ENCODE measurements around the gene SMG6.
"Not testable (repeated sequence)": the region's sequence is repeated elsewhere in the genome, so short reads cannot be mapped to it uniquely, and the experiment has no call there.

Gene SMG6

DNA sequence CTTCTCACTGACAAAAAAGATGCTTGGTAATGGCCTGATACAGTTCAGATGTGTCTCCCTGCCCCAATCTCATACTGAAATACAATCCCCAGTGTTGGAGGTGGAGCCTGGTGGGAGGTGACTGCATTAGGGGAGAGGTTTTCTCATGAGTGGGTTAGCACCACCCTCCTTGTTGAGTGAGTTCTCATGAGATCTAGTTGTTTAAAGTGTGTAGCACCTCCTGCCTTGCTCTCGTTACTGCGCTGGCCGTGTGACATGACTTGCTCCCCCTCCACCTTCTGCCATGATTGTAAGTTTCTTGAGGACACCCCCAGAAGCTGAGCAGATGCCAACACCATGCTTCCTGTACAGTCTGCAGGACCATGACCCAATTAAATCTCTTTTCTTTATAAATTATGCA is 27.7 kb upstream of the SMG6 start:
- no peaks in the 10 kb centered on the region for H3K9me3 Mint-ChIP-seq
- DNase-seq, result no peak
- H3K27ac Mint-ChIP-seq, result no peak overlapping the region
- no peak for ATAC-seq (replicated peaks)
- H3K4me3 Mint-ChIP-seq, result no peak overlapping the region
- no peaks in the 10 kb centered on the region for H3K27me3 Mint-ChIP-seq
- peaks cover 10 to 19% of the 10 kb centered on the region in 2 donors for H3K4me1 Mint-ChIP-seq (ENCODE audit: low read depth in 2 of 2)
- H3K36me3 Mint-ChIP-seq (ENCODE audit: insufficient read depth), result peaks cover 45% of the 10 kb centered on the region

DNA sequence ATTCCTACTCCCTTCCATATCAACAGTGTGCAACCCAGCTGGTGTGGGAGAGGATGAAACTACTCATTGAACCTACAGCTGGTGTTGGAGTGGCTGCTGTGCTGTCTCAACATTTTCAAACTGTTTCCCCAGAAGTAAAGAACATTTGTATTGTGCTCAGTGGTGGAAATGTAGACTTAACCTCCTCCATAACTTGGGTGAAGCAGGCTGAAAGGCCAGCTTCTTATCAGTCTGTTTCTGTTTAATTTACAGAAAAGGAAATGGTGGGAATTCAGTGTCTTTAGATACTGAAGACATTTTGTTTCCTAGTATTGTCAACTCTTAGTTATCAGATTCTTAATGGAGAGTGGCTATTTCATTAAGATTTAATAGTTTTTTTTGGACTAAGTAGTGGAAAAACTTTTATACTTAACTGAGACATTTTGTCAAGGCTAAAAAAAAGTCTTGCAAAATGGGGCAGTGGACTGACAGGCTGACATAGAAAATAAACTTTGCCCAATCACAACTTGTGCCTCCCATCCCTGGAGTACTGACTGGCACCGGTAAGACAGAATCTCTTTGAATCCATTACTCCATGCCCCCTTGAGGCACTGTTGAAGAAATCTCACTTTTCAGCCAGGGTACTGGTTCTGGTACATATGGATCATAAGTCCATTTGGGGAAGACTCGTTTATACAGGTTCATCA is 20.2 kb upstream of the SMG6 start:
- Mint-ChIP-seq H3K4me3 (no peak overlapping the region), H3K4me1 (ENCODE audit: low read depth in 2 of 2) (no peaks in the 10 kb centered on the region), H3K36me3 (ENCODE audit: insufficient read depth) (peaks cover 62% of the 10 kb centered on the region), H3K9me3 (no peaks in the 10 kb centered on the region), H3K27ac (no peak overlapping the region), H3K27me3 (no peaks in the 10 kb centered on the region)
- DNase-seq (no peak), ATAC-seq (replicated peaks) (no peak)

DNA sequence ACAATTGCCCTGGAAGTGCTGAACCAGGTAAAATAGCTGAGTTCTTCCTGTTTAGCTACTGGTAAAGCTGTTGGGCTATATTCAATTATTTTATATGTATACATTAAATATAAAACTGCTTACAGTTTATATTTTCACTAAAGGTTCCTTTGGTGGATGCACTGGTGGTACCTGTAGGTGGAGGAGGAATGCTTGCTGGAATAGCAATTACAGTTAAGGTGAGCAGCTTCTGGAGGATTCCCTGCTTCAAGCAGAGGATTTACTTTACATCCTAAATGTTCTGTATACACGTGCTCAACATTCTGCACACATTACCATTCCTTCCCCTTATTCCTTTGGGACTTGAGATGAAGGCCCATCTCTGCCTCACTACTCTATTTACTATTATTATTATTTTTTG is 17.8 kb upstream of the SMG6 start:
- peaks cover 42% of the 10 kb centered on the region for H3K36me3 Mint-ChIP-seq (ENCODE audit: insufficient read depth)
- H3K9me3 Mint-ChIP-seq, result no peaks in the 10 kb centered on the region

DNA sequence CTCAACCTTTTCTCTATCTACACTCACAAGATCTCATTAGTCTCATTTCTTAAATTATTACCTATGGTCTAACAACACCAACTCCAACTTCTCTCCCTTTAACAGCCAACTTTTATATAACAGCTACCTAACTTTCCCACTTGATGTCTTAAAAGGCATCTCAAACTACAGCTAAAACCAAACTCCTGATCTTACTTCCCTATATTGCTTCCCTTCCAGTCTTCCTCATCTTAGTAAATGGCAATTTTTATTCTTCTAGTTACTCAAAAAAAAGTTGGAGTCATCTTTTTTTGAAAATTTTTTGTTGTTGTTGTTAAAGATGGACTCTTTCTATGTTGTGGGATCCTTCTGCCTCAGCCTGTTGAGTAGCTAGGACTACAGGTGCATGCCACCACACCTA is 15.5 kb upstream of the SMG6 start:
- DNase-seq (no peak), ATAC-seq (replicated peaks) (no peak)
- H3K27me3 Mint-ChIP-seq, result no peaks in the 10 kb centered on the region
- H3K4me3 Mint-ChIP-seq, result no peak overlapping the region
- H3K9me3 Mint-ChIP-seq, result no peaks in the 10 kb centered on the region
- peaks cover 23% of the 10 kb centered on the region for H3K36me3 Mint-ChIP-seq (ENCODE audit: insufficient read depth)
- H3K27ac Mint-ChIP-seq, result no peak overlapping the region
- no peaks in the 10 kb centered on the region for H3K4me1 Mint-ChIP-seq (ENCODE audit: low read depth in 2 of 2)

More for the DNA sequence above, 17.8 kb upstream of the SMG6 start:
- DNase-seq, result no peak
- H3K4me3 Mint-ChIP-seq, result no peak overlapping the region
- H3K4me1 Mint-ChIP-seq (ENCODE audit: low read depth in 2 of 2), result no peaks in the 10 kb centered on the region
- no peak overlapping the region for H3K27ac Mint-ChIP-seq
- H3K27me3 Mint-ChIP-seq, result no peaks in the 10 kb centered on the region
- ATAC-seq (replicated peaks), result no peak

DNA sequence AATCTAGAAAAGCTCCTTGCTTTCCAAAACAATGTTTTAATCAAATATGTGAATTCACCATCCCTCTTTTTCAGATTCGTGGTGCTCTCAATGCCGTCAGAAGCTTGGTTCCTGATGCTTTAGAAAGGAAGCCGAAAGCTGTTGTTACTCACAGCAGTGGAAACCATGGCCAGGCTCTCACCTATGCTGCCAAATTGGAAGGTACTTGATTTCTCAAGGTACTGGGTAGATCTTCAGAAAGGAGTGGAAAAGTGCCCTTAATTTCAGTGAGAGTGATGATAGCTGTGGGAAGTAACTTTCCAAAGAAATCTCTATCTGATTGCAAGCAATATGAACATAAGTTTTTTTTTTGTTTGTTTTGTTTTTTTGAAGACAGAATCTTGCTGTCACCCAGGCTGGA is 14.2 kb upstream of the SMG6 start:
- Mint-ChIP-seq H3K27me3 (no peaks in the 10 kb centered on the region), H3K9me3 (no peaks in the 10 kb centered on the region), H3K4me1 (ENCODE audit: low read depth in 2 of 2) (no peaks in the 10 kb centered on the region), H3K36me3 (ENCODE audit: insufficient read depth) (peaks cover 10% of the 10 kb centered on the region), H3K4me3 (no peak overlapping the region), H3K27ac (no peak overlapping the region)
- ATAC-seq (replicated peaks), result no peak
- DNase-seq, result no peak

DNA sequence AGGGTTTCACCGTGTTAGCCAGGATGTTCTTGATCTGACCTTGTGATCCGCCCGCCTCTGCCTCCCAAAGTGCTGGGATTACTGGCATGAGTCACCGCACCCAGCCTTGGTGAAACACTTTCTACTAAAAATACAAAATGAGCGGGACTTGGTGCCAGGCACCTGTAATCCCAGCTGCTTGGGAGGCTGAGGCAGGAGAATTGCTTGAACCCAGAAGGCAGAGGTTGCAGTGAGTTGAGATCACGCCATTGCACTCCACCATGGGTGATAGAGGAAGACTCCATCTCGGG is 13.3 kb upstream of the SMG6 start:
- H3K36me3 Mint-ChIP-seq (ENCODE audit: insufficient read depth); H3K9me3 Mint-ChIP-seq; H3K4me3 Mint-ChIP-seq; H3K27ac Mint-ChIP-seq; H3K4me1 Mint-ChIP-seq (ENCODE audit: low read depth in 2 of 2); ATAC-seq (replicated peaks); DNase-seq; H3K27me3 Mint-ChIP-seq: not testable (repeated sequence)

DNA sequence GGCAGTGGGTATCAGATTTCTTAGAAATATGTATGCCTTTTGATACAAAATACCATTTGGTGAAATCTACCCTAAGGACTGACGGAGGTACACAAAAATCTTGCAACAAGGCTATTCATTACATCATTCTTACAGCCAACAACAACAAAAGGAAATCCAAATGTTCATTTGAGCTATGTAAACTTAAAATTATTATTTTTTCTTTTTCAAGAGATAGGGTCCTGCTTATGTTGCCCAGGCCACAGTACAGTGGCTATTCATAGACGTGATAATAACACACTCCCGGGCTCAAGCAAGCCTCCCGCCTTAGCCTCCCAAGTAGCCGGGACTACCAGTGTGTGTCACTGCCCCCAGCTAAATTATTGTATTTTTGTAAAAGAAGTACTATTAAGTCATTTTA is 9.2 kb upstream of the SMG6 start:
- H3K27ac Mint-ChIP-seq, result no peak overlapping the region
- ATAC-seq (replicated peaks) (no peak), DNase-seq (no peak)
- no peaks in the 10 kb centered on the region for H3K27me3 Mint-ChIP-seq
- H3K9me3 Mint-ChIP-seq, result no peaks in the 10 kb centered on the region
- peaks cover 0 to 5% of the 10 kb centered on the region in 2 donors for H3K4me1 Mint-ChIP-seq (ENCODE audit: low read depth in 2 of 2)
- H3K36me3 Mint-ChIP-seq (ENCODE audit: insufficient read depth), result peaks cover 4% of the 10 kb centered on the region
- no peak overlapping the region for H3K4me3 Mint-ChIP-seq

DNA sequence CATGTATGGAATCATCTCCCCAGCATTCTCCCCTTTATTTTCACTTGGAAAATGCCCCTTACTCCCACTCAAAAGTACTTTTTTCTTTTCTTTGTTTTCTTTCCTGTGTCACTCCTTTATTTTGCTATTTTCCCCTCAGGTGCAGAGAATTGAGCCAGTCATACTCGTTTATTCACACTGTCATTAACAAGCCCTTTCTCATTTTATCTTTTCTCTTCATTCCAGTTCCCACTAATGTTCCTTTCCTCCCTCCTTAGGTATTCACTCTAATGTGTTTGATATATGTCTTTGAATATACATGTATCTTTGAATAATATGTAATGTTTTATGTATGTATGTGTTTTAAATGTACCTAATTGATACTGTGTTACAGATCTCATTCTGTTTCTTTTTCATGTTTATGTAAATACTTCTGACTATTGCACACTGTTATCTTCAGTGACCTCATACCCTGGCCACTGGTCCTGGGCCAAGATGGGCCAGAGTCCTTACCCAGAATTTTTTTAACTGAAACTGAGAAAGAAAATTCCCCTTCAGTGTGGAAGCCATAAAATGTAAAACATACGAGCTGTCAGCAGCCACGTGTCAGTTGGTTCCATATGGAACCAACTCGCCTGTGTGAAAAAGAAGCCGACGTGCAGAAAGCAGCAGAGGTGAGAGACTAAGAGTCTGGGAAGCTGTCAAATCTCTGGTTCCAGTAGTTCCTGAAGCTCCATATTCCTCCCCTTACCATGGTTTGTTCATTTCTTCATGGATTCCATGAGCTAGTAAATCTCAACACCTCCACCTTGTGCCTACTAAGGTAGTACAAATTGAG is 6.0 kb upstream of the SMG6 start:
- H3K4me3 Mint-ChIP-seq, result no peak overlapping the region
- no peak for DNase-seq
- H3K9me3 Mint-ChIP-seq, result no peaks in the 10 kb centered on the region
- peaks cover 7% of the 10 kb centered on the region for H3K36me3 Mint-ChIP-seq (ENCODE audit: insufficient read depth)
- no peak for ATAC-seq (replicated peaks)
- H3K27me3 Mint-ChIP-seq, result no peaks in the 10 kb centered on the region
- peaks cover 7 to 14% of the 10 kb centered on the region in 2 donors for H3K4me1 Mint-ChIP-seq (ENCODE audit: low read depth in 2 of 2)
- no peak overlapping the region for H3K27ac Mint-ChIP-seq

DNA sequence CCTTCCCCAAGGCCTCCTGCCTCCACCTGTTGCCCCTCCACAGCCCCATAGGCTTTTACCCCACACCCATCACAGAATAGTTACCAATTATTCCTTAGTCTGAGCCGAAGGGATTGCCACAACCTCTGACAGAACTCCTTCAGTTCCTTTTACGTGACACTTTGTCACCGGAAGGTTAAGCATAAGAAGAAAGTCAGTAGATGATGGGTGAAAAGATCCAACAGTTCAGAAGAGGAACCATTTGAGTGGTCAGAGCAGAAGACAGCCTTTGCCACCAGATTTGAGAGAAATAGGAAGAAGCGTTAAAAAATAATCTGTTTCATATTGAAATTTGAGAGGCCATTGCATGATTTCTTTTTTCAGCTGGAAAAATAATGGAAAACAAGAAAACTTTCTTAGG is 1.3 kb upstream of the SMG6 start:
- no peak for DNase-seq
- ATAC-seq (replicated peaks), result no peak
- H3K27ac Mint-ChIP-seq, result no peak overlapping the region
- H3K9me3 Mint-ChIP-seq, result no peaks in the 10 kb centered on the region
- no peaks in the 10 kb centered on the region for H3K27me3 Mint-ChIP-seq
- H3K36me3 Mint-ChIP-seq (ENCODE audit: insufficient read depth), result peaks cover 11% of the 10 kb centered on the region
- H3K4me1 Mint-ChIP-seq (ENCODE audit: low read depth in 2 of 2), result peaks cover 18 to 30% of the 10 kb centered on the region in 2 donors
- peak overlapping the region; percentile 51 to 85 for H3K4me3 Mint-ChIP-seq

DNA sequence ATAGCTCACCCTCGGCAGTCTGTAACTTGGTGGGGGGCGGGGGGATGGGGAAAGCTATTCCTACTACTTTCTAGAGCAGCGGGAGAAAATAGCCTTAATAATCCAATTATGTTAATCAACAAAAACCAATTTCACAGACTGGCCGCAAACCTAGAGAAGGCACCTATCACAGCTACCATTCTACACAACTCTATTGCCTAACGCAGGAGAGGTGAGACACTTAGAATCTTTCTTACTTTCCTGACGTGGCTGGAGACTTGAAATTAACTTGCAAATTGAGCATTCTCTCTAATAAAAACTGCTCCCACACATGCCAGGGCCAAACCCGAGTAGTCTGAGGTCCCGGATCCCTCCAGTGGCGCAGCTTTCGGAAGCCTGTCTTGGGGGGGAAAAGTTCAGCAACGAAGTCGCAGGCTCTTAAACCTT is 794 bp downstream of the SMG6 start:
- peak in 2 of 3 experiments; percentile 5 to 20 for DNase-seq
- Mint-ChIP-seq H3K36me3 (ENCODE audit: insufficient read depth) (peaks cover 25% of the 10 kb centered on the region), H3K9me3 (no peaks in the 10 kb centered on the region), H3K4me1 (ENCODE audit: low read depth in 2 of 2) (peaks cover 20 to 31% of the 10 kb centered on the region in 2 donors), H3K27ac (peak overlapping the region; percentile 85 to 88), H3K4me3 (peak overlapping the region; percentile 85 to 89), H3K27me3 (no peaks in the 10 kb centered on the region)
- peak; percentile 2 for ATAC-seq (replicated peaks)

DNA sequence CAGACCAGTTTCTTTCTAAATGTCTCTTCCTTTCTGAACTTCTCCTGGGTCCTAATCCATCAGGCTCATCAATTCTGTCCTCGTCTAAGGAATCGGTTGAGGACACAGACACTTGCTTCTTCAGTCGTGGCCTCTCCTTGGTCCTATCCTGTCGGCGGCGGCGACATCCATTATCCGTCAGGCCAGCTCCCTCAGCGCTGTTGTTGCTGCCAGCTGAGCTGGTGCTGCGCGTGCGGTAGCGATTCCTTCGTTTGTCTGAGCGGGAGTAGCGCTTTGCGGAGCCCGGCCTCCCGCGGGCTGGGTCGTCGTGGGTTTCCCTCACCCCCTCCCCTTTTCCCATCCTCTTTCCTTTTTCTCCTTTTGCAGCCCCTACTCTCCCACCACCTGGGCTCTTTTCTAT is 3.8 kb downstream of the SMG6 start:
- Mint-ChIP-seq H3K36me3 (ENCODE audit: insufficient read depth) (peaks cover 47% of the 10 kb centered on the region), H3K4me1 (ENCODE audit: low read depth in 2 of 2) (peaks cover 25 to 42% of the 10 kb centered on the region in 2 donors), H3K27ac (no peak overlapping the region), H3K4me3 (no peak overlapping the region), H3K27me3 (no peaks in the 10 kb centered on the region), H3K9me3 (no peaks in the 10 kb centered on the region)
- no peak for ATAC-seq (replicated peaks)
- DNase-seq, result no peak

DNA sequence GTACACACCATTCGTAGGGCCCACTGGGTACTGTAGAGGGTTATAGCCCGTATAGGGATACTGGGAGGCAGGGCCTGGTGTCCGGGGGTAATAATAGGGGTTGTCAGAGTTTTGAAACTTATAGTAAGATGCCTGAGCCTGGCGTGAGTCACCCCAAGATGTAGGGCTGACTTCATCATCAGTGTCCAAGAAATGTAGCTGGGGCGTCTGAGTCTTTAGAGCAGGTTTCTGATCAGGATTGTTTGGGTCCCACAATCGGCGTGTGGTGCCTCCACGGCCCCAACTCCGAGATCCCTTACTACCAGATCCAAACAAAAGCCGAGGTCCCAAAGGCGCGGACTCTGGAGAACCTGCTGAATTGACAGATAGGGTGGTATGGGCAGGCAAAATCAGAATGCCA is 4.4 kb downstream of the SMG6 start:
- Mint-ChIP-seq H3K27ac (no peak overlapping the region), H3K9me3 (no peaks in the 10 kb centered on the region), H3K4me1 (ENCODE audit: low read depth in 2 of 2) (peaks cover 25 to 42% of the 10 kb centered on the region in 2 donors), H3K36me3 (ENCODE audit: insufficient read depth) (peaks cover 47% of the 10 kb centered on the region), H3K4me3 (no peak overlapping the region), H3K27me3 (no peaks in the 10 kb centered on the region)
- no peak for DNase-seq
- no peak for ATAC-seq (replicated peaks)

DNA sequence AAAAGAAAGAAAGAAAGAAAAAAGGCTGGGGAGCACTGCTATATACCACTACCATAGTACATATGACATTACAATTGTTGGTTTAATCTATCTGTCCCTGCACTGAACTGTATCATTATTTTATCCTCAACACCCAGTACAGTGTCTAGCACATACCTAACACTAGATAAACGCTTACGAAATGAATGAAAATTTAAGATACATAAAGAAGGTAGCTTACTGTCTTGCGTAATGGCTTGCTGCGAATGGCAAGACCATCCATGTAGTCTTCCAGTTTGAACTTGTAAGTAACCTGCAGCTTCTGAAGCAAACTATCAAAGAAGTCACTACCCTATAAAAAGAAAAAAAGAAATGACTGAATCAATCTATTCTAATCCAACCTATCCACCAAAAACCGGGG is 6.6 kb downstream of the SMG6 start:
- H3K9me3 Mint-ChIP-seq, result no peaks in the 10 kb centered on the region
- H3K4me1 Mint-ChIP-seq (ENCODE audit: low read depth in 2 of 2), result peaks cover 26 to 36% of the 10 kb centered on the region in 2 donors
- H3K27ac Mint-ChIP-seq, result no peak overlapping the region
- no peak for ATAC-seq (replicated peaks)
- H3K4me3 Mint-ChIP-seq, result no peak overlapping the region
- DNase-seq, result no peak
- H3K36me3 Mint-ChIP-seq (ENCODE audit: insufficient read depth), result peaks cover 49% of the 10 kb centered on the region
- H3K27me3 Mint-ChIP-seq, result no peaks in the 10 kb centered on the region

DNA sequence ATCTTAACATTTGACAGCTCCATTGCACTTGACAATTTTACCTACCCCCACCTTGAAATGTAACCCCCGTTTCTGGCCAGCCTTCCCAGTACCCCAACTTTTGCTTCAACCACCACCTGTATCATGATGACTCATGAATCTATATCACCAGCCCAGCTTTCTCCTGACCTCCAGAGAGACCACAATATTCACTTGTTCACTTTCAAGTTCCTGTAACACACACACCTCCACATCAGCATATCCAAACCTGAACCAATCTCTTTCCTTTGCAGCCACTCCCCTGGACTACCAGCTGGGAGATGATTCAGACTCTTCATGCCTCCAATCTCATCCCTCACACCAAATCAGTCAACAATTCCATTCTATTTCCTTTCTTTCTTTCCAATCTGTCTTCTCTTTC is 8.0 kb downstream of the SMG6 start:
- Mint-ChIP-seq H3K9me3 (no peaks in the 10 kb centered on the region), H3K4me3 (no peak overlapping the region), H3K27me3 (no peaks in the 10 kb centered on the region), H3K36me3 (ENCODE audit: insufficient read depth) (peaks cover 58% of the 10 kb centered on the region), H3K27ac (peak overlapping the region in 1 of 2 donors; percentile 23), H3K4me1 (ENCODE audit: low read depth in 2 of 2) (peaks cover 23 to 35% of the 10 kb centered on the region in 2 donors)
- no peak for DNase-seq
- ATAC-seq (replicated peaks), result no peak

Measured in effector memory CD8-positive, alpha-beta T cell (primary cell).